GM12873 (cell line): ENCODE measurements around the gene PGLYRP2.

Experiments used
- CTCF ChIP-seq: IDR thresholded peaks from 2 replicates; pipeline ENCODE4 v1.5.1; 2012; ENCODE audit warnings: low read depth, mild to moderate bottlenecking, moderate library complexity, low read length, control low read depth; ENCODE audit not compliant: insufficient read depth; ENCODE audit errors: missing control alignments

PGLYRP2 gene

GRCh38 chr19:15501596-15501995 lies 22.3 kb upstream of the PGLYRP2 start:
- TF ChIP-seq CTCF: no peak

- no peak for TF ChIP-seq CTCF
Measured at GRCh38 chr19:15498910-15499309, 19.6 kb upstream of the PGLYRP2 start.

GRCh38 chr19:15498156-15498858 lies 19.0 kb upstream of the PGLYRP2 start:
- no peak for TF ChIP-seq CTCF

- no peak for TF ChIP-seq CTCF
Measured at GRCh38 chr19:15495151-15495550, 15.8 kb upstream of the PGLYRP2 start.

GRCh38 chr19:15488489-15489226 lies 9.4 kb upstream of the PGLYRP2 start:
- no peak for TF ChIP-seq CTCF

- TF ChIP-seq CTCF: no peak
Measured at GRCh38 chr19:15487038-15487437, 7.7 kb upstream of the PGLYRP2 start.

GRCh38 chr19:15476325-15476724 lies 3.0 kb downstream of the PGLYRP2 start:
- no peak for TF ChIP-seq CTCF
